Umbilical cord (tissue), 2 donors: Measurements from ENCODE around the gene SLC25A36. TPM values are rescaled to one million over a fixed set of nuclear protein-coding genes. Genes with fewer than 3 reads are reported as not detected.

ENCODE experiments used
- DNase-seq: peaks from one replicate; pipeline ENCODE4 v3.0.0-alpha.2; 2015; ENCODE audit warnings: low spot score
- total RNA-seq: library from RNA; depleted of rRNA; stranded (reverse); fragments of >200 nt; gene quantifications from one replicate; pipeline ENCODE4 v1.2.3, GENCODE V29; 2014; ENCODE audit warnings: low replicate concordance; ENCODE audit not compliant: insufficient read depth

SLC25A36 gene
- 122 TPM for total RNA-seq

GRCh38 chr3:140941434-140942220 lies at the start of gene SLC25A36:
TSS of gene SLC25A36 (plus strand) at chr3:140941836. CDS start at chr3:140942055, 219 bp downstream.
- peak; percentile 99 for DNase-seq

GRCh38 chr3:140896997-140897396 lies 44.6 kb upstream of the SLC25A36 start:
- no peak for DNase-seq

GRCh38 chr3:140898340-140899180 lies 43.1 kb upstream of the SLC25A36 start:
- DNase-seq: peak; percentile 78

GRCh38 chr3:140899363-140899762 lies 42.3 kb upstream of the SLC25A36 start:
- no peak for DNase-seq

- DNase-seq: no peak
Measured at GRCh38 chr3:140902791-140903190, 38.8 kb upstream of the SLC25A36 start.

- no peak for DNase-seq
Measured at GRCh38 chr3:140903196-140903595, 38.4 kb upstream of the SLC25A36 start.

- no peak for DNase-seq
Measured at GRCh38 chr3:140904521-140904920, 37.1 kb upstream of the SLC25A36 start.

- DNase-seq: no peak
Measured at GRCh38 chr3:140905559-140905958, 36.1 kb upstream of the SLC25A36 start.

- DNase-seq: no peak
Measured at GRCh38 chr3:140906785-140907184, 34.9 kb upstream of the SLC25A36 start.

- DNase-seq: no peak
Measured at GRCh38 chr3:140910860-140911259, 30.8 kb upstream of the SLC25A36 start.

- no peak for DNase-seq
Measured at GRCh38 chr3:140911822-140912221, 29.8 kb upstream of the SLC25A36 start.

GRCh38 chr3:140913728-140914127 lies 27.9 kb upstream of the SLC25A36 start:
- DNase-seq: no peak

- DNase-seq: no peak
Measured at GRCh38 chr3:140914384-140914945, 27.2 kb upstream of the SLC25A36 start.

- no peak for DNase-seq
Measured at GRCh38 chr3:140916603-140917002, 25.0 kb upstream of the SLC25A36 start.

GRCh38 chr3:140917772-140918171 lies 23.9 kb upstream of the SLC25A36 start:
- DNase-seq: no peak

GRCh38 chr3:140920029-140920428 lies 21.6 kb upstream of the SLC25A36 start:
- no peak for DNase-seq

GRCh38 chr3:140922634-140923033 lies 19.0 kb upstream of the SLC25A36 start:
- DNase-seq: peak; percentile 17

GRCh38 chr3:140924097-140924873 lies 17.4 kb upstream of the SLC25A36 start:
- no peak for DNase-seq

- DNase-seq: peak; percentile 32
Measured at GRCh38 chr3:140927279-140928069, 14.2 kb upstream of the SLC25A36 start.

- no peak for DNase-seq
Measured at GRCh38 chr3:140929446-140929845, 12.2 kb upstream of the SLC25A36 start.

- DNase-seq: no peak
Measured at GRCh38 chr3:140931016-140931454, 10.6 kb upstream of the SLC25A36 start.
